Tibial artery (tissue), 4 donors: ENCODE results near the gene CLDN14.

Experiments
- DNase-seq, 2 donors: peaks; one replicate each; pipeline ENCODE4 v3.0.0-alpha.2; 2019
- H3K27ac ChIP-seq, 2 donors: fragments of 200-600 bp; sonication (generic) in 1 of 2; 1 replicate in 1 of 2; 2 replicates in 1 of 2; pipeline ENCODE4 v1.5.1; 2018 to 2019; ENCODE audit warnings: mild to moderate bottlenecking in 1 of 2
- H3K27me3 ChIP-seq, 2 donors: fragments of 200-600 bp; sonication (generic) in 1 of 2; one replicate each; pipeline versions ENCODE4 v1.5.1 to v1.6.0; 2016 to 2019
- H3K36me3 ChIP-seq, 3 donors: fragments of 200-600 bp; sonication (generic) in 2 of 3; one replicate each; pipeline ENCODE4 v1.5.1; 2016 to 2019; ENCODE audit warnings: mild to moderate bottlenecking in 2 of 3
- H3K4me1 ChIP-seq, 4 donors: fragments of 200-600 bp; sonication (generic) in 2 of 4; 1 replicate in 3 of 4; 2 replicates in 1 of 4; pipeline ENCODE4 v1.5.1; 2016 to 2019
- H3K4me3 ChIP-seq, 2 donors: fragments of 200-600 bp; sonication (generic) in 1 of 2; 1 replicate in 1 of 2; 2 replicates in 1 of 2; pipeline ENCODE4 v1.5.1; 2018 to 2019; ENCODE audit warnings: mild to moderate bottlenecking in 2 of 2
- H3K9me3 ChIP-seq, 3 donors: fragments of 200-600 bp; sonication (generic) in 1 of 3; one replicate each; pipeline ENCODE4 v1.5.1; 2016 to 2019
- intact Hi-C: fragments of 100-400 bp; cut with DNase I; formaldehyde crosslinking; loops from one replicate; pipeline ENCODE4 v1.15.0; 2023; ENCODE audit warnings: low total_unique reads
- TF ChIP-seq, protein P1 (sequence below), 2 experiments: fragments of 200-600 bp in 1 of 2; fragments of 450-650 bp in 1 of 2; IDR thresholded peaks; one replicate each; pipeline ENCODE4 v1.5.1; 2017 to 2019; ENCODE audit warnings: antibody characterized with exemption in 2 of 2, mild to moderate bottlenecking in 1 of 2, moderate library complexity in 1 of 2

Gene CLDN14

DNA sequence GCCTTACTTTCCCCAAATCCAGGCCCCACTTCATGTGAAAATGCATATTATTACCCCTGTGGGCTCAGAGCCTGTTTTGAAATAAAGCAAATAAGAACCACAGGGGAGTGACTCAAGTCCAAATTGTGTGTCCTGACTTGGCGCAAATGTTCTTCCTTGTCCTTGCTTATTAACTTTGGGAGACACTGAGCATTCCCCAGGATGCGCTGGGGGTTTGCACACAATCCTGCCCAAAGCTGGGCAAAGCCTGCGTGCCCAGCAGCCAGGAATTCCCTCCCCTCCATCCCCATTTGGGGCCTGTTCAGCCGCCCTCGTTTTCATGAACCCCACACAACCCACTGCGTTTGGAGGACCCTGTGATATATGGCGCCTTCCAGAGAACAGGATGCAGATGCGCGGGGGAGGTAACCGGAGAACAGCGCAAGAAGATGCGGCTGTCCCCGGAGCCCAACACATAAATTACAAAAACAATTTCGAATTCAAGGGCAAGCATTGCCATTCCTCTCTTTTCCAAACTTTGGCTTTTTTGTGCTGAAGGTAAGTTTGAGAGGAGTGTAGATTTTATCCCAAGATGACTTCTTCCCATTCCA, 42.4 kb upstream of the CLDN14 start:
- DNase-seq = no peak
- intact Hi-C loops = no loop called here

DNA sequence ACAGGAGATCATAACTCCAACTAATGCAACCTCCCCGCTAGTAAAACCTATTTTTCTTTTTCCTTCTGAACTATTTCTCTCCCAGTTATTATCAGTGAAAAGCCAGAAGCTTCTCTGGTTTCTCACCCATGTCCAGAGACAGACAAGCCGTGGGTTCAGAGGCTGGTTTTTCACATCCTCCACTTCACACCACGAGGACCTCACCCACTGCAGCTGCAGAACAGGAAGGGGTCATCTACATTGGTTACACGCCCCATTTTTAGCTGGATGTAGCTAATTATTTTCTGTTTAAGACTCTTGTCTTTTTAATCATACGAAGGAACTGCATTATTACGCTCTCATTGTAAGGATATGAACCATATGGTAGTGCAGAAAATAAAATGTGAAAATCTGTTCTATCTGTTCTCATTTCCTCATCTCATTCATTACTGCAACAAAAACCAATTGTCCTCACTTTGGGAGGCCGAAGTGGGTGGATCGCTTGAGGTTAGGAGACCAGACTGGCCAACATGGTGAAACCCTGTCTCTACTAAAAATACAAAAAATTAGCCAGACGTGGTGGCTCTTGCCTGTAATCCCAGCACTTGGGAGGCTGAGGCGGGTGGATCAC, 39.1 kb upstream of the CLDN14 start:
- TF ChIP-seq, protein P1, sequence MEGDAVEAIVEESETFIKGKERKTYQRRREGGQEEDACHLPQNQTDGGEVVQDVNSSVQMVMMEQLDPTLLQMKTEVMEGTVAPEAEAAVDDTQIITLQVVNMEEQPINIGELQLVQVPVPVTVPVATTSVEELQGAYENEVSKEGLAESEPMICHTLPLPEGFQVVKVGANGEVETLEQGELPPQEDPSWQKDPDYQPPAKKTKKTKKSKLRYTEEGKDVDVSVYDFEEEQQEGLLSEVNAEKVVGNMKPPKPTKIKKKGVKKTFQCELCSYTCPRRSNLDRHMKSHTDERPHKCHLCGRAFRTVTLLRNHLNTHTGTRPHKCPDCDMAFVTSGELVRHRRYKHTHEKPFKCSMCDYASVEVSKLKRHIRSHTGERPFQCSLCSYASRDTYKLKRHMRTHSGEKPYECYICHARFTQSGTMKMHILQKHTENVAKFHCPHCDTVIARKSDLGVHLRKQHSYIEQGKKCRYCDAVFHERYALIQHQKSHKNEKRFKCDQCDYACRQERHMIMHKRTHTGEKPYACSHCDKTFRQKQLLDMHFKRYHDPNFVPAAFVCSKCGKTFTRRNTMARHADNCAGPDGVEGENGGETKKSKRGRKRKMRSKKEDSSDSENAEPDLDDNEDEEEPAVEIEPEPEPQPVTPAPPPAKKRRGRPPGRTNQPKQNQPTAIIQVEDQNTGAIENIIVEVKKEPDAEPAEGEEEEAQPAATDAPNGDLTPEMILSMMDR (IDR thresholded peaks at IDR 0.05) = no peak
- intact Hi-C loops = no loop called here
- no peak overlapping the region for H3K27ac ChIP-seq

More for the DNA sequence above, 42.4 kb upstream of the CLDN14 start:
- Histone ChIP-seq H3K36me3 (no peaks in the 10 kb centered on the region), H3K4me1 (no peaks in the 10 kb centered on the region), H3K4me3 (no peak overlapping the region), H3K9me3 (no peaks in the 10 kb centered on the region), H3K27ac (no peak overlapping the region), H3K27me3 (peaks cover 0 to 9% of the 10 kb centered on the region in 2 donors)
- TF ChIP-seq, protein P1 (IDR thresholded peaks at IDR 0.05) = no peak

DNA sequence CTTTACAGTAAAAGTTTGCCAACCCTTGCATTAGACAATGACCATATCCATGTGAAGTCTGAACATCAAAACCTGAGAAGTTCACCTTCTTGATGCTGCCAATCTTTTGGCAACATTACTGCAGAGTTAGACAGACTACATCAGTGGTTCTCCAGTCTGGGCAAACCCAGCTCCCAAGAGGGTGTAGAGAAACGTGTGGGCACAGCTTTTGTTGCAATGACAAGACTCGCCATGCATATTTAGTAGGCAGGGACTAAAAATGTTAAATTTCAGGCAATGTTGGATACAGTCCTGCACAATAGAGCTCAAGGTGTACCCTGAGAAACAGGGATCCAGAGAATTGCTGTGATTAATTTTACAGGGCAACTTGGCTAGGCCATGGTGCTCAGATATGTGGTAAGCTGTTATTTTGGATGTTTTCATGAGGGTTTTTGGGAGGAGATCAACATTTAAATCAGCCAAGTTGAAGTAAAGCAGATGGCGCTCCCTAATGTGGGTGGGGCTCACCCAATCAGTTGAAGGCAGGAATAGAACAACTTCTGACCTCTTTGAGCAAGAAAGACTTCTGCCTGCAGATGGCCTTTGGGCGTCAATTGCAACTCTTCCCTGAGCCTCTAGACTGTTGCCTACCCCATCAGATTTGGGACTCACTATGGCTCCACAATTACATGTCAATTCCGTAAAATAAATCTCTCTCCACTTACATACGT, 37.6 kb upstream of the CLDN14 start:
- Histone ChIP-seq H3K27ac (no peak overlapping the region), H3K36me3 (no peaks in the 10 kb centered on the region), H3K9me3 (no peaks in the 10 kb centered on the region), H3K4me3 (no peak overlapping the region), H3K4me1 (no peaks in the 10 kb centered on the region), H3K27me3 (peaks cover 0 to 6% of the 10 kb centered on the region in 2 donors)
- intact Hi-C loops = no loop called here
- TF ChIP-seq, protein P1 (IDR thresholded peaks at IDR 0.05) = no peak
- no peak for DNase-seq

More for the DNA sequence above, 39.1 kb upstream of the CLDN14 start:
- DNase-seq = no peak
- no peak overlapping the region for H3K4me3 ChIP-seq
- no peaks in the 10 kb centered on the region for H3K9me3 ChIP-seq
- H3K4me1 ChIP-seq = no peaks in the 10 kb centered on the region
- peaks cover 0 to 6% of the 10 kb centered on the region in 2 donors for H3K27me3 ChIP-seq
- H3K36me3 ChIP-seq = no peaks in the 10 kb centered on the region

DNA sequence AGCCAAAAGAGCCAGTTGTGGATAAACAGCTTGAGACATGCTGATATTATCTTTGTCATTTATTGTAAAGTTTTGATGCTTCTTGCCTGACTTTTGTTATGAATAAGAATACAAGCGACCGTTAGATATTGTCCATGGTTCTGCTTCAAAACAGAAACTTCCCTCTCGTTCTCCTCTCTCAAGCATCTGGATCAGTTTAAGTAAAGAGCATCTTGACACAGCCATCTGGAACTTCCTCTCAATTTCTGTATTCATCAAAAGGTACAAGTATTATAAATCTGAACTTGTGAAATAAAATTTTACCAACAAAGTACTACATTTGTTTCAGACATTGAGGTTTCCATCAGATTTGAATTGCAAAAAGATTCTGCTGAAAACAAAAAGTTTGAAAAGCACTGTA, 36.4 kb upstream of the CLDN14 start:
- TF ChIP-seq, protein P1 (IDR thresholded peaks at IDR 0.05) = no peak
- intact Hi-C loops = no loop called here
- Histone ChIP-seq H3K36me3 (no peaks in the 10 kb centered on the region), H3K4me3 (no peak overlapping the region), H3K9me3 (no peaks in the 10 kb centered on the region), H3K27ac (no peak overlapping the region), H3K4me1 (no peaks in the 10 kb centered on the region), H3K27me3 (peaks cover 0 to 9% of the 10 kb centered on the region in 2 donors)
- DNase-seq = no peak

DNA sequence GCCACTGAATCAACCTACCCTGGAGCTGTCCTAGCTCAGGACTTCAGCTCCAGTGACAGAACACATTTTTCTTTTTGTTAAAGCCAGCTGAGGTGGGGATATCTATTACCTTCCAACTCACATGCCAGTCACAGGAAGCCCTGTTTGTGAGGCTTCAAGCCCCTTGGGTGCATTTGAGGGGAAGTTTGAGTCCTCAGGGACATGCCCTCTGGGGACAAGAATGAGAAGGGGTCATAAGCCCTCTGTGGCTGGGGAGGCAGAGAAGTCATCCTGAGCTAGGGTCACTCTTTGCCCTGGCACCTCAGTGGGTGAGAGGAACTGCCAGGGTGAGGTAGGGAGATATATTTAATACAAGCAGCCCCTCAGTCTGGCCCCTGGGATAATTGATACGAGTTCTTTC, 33.5 kb upstream of the CLDN14 start:
- H3K27ac ChIP-seq = no peak overlapping the region
- intact Hi-C loops = no loop called here
- peaks cover 0 to 5% of the 10 kb centered on the region in 2 donors for H3K27me3 ChIP-seq
- no peak for DNase-seq
- TF ChIP-seq, protein P1 (IDR thresholded peaks at IDR 0.05) = no peak
- no peak overlapping the region for H3K4me3 ChIP-seq
- no peaks in the 10 kb centered on the region for H3K36me3 ChIP-seq
- no peaks in the 10 kb centered on the region for H3K9me3 ChIP-seq
- H3K4me1 ChIP-seq = peaks cover 0 to 12% (median 0%) of the 10 kb centered on the region in 4 donors
